ENCODE measurements around the gene DEPP1. TPM values are rescaled to one million over a fixed set of nuclear protein-coding genes. Genes with fewer than 3 reads are reported as not detected.

Gene DEPP1
- total and polyA plus RNA-seq, 2 of the 13 experiments (the other 11 are each of a cell fraction or from before 2014, with no cell fraction given), result 14.8 to 270 TPM

DNA sequence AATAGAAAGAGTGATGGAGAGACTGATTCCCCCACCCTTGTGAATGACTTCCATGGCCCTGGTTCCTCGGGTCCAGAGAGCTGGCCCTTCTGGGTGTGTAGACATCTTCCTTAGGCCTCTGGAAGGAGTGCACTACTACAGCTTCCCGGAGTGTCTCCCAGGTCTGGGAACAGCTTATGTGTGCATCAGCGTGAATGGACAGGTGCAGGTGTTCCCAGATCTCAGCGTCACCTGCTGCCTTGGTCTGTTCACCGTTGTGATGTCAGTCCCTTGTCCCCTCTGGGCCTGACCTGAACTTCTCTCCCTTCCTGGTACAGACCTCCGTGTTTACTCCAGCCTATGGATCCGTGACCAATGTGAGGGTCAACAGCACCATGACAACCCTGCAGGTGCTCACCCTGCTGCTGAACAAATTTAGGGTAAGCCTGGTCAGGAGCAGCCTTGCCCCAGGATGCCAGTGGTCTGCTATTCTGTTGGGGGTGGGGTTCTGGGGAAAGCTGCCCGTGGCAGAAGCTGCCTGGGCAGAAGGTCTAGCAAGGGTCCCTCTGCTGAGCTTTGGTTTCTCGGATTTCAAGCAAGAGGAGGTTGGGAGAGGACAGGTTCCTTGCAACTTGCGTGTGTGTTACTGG, 10.5 kb upstream of the DEPP1 start:
- Histone ChIP-seq H3K27ac (ENCODE audit: extremely low read length, insufficient read depth, low read length) (peak overlapping the region; percentile 55), H2AFZ (ENCODE audit: low read length) (no peak overlapping the region), H3K36me3 (replicated peaks in 1 of 2; ENCODE audit: control insufficient read depth in 1 of 2, insufficient read depth in 2 of 2, low read length in 2 of 2) (peaks cover 19 to 53% of the 10 kb centered on the region in 2 experiments; a peak in 4 of 5 replicates), H3K27me3 (ENCODE audit: control insufficient read depth in 1 of 2, insufficient read depth in 2 of 2, low read length in 2 of 2) (no peaks in the 10 kb centered on the region), H3K4me1 (ENCODE audit: insufficient read depth, low read length) (peaks cover 72% of the 10 kb centered on the region), H4K20me1 (ENCODE audit: insufficient read depth, low read length) (no peaks in the 10 kb centered on the region), H3K9me3 (ENCODE audit: low read length) (no peaks in the 10 kb centered on the region), H3K9ac (ENCODE audit: insufficient read depth, low read depth, low read length) (no peak overlapping the region), H3K4me3 (replicated peaks in 1 of 3; ENCODE audit: insufficient read depth in 1 of 3, low read depth in 2 of 3, low read length in 3 of 3) (no peak overlapping the region), H3K4me2 (ENCODE audit: low read depth, low read length) (no peak overlapping the region), H3K79me2 (ENCODE audit: insufficient read depth, low read length) (no peaks in the 10 kb centered on the region)
- no peak for DNase-seq (ENCODE audit: low spot score)
- WGBS (ENCODE audit: low lambda C conversion rate), result 97% methylated on average over 6 of the region's 10 CpGs
- CTCF ChIA-PET (ENCODE audit: low intra/inter-chr PET ratio, low total read pairs), result no interaction called here
- in situ Hi-C loops (cut with HindIII; ENCODE audit: extremely low pct_ligation_motif_present, low pct_unique_long_range_greater_than_20kb), result no loop called here
- intact Hi-C loops (cut with micrococcal nuclease; ENCODE audit: unreplicated experiment), result no loop called here
- no peak for ATAC-seq
- BruUV-seq (replicated peaks), result no TSS peak
- POLR2A ChIA-PET, result interaction anchor here (0.7 to 12.0 kb wide), 5 partner anchors 8 to 78 kb away, joined by 3 to 863 read pairs (median 4); partner anchors contain the start of gene DEPP1
- TF ChIP-seq RELA (CRISPR knock-in tag; IDR thresholded peaks at IDR 0.05) (no peak), BCL6 (CRISPR knock-in tag; IDR thresholded peaks at IDR 0.05) (no peak), MIER3 (CRISPR knock-in tag; IDR thresholded peaks at IDR 0.05; ENCODE audit: borderline replicate concordance) (no peak), LBX2 (CRISPR knock-in tag; IDR thresholded peaks at IDR 0.05; ENCODE audit: borderline replicate concordance) (no peak), JARID2 (CRISPR knock-in tag; IDR thresholded peaks at IDR 0.05; ENCODE audit: insufficient replicate concordance) (no peak), KAT8 (CRISPR knock-in tag; IDR thresholded peaks at IDR 0.05) (no peak)
- TF ChIP-seq, protein P1, sequence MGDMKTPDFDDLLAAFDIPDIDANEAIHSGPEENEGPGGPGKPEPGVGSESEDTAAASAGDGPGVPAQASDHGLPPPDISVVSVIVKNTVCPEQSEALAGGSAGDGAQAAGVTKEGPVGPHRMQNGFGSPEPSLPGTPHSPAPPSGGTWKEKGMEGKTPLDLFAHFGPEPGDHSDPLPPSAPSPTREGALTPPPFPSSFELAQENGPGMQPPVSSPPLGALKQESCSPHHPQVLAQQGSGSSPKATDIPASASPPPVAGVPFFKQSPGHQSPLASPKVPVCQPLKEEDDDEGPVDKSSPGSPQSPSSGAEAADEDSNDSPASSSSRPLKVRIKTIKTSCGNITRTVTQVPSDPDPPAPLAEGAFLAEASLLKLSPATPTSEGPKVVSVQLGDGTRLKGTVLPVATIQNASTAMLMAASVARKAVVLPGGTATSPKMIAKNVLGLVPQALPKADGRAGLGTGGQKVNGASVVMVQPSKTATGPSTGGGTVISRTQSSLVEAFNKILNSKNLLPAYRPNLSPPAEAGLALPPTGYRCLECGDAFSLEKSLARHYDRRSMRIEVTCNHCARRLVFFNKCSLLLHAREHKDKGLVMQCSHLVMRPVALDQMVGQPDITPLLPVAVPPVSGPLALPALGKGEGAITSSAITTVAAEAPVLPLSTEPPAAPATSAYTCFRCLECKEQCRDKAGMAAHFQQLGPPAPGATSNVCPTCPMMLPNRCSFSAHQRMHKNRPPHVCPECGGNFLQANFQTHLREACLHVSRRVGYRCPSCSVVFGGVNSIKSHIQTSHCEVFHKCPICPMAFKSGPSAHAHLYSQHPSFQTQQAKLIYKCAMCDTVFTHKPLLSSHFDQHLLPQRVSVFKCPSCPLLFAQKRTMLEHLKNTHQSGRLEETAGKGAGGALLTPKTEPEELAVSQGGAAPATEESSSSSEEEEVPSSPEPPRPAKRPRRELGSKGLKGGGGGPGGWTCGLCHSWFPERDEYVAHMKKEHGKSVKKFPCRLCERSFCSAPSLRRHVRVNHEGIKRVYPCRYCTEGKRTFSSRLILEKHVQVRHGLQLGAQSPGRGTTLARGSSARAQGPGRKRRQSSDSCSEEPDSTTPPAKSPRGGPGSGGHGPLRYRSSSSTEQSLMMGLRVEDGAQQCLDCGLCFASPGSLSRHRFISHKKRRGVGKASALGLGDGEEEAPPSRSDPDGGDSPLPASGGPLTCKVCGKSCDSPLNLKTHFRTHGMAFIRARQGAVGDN (CRISPR knock-in tag; IDR thresholded peaks at IDR 0.05), result 0 out of 2 replicates have a peak, but pooled peaks have one; percentile 14
- no peak for FAIRE-seq
